Endothelial cell of umbilical vein (primary cell): ENCODE data around the gene TBL2.

Experiments
- CTCF ChIP-seq, 2 donors: IDR thresholded peaks; 1 replicate in 1 of 2; 2 replicates in 1 of 2; pipeline ENCODE4 v1.5.1; 2011; ENCODE audit warnings: low read length in 2 of 2, mild to moderate bottlenecking in 2 of 2, moderate library complexity in 2 of 2, control low read depth in 1 of 2, inconsistent platforms in 1 of 2, low read depth in 1 of 2; ENCODE audit not compliant: insufficient read depth in 1 of 2; ENCODE audit errors: extremely low read depth in 1 of 2
- MYC ChIP-seq: IDR thresholded peaks from one replicate; pipeline ENCODE4 v1.6.1; 2011; ENCODE audit warnings: mild to moderate bottlenecking, low read depth, low read length
- POLR2A ChIP-seq: IDR thresholded peaks from 2 replicates; pipeline ENCODE4 v1.6.1; 2012; ENCODE audit warnings: low read depth, mild to moderate bottlenecking, control low read depth, low read length
- POLR2AphosphoS5 ChIP-seq: IDR thresholded peaks from 2 replicates; pipeline ENCODE4 v1.6.1; 2012; ENCODE audit warnings: low read depth, mild to moderate bottlenecking, control low read depth, low read length, moderate library complexity; ENCODE audit not compliant: insufficient read depth
- TF ChIP-seq, protein P1 (sequence below): IDR thresholded peaks from 2 replicates; pipeline ENCODE4 v1.6.1; 2011; ENCODE audit not compliant: insufficient read depth, insufficient read length

DNA sequence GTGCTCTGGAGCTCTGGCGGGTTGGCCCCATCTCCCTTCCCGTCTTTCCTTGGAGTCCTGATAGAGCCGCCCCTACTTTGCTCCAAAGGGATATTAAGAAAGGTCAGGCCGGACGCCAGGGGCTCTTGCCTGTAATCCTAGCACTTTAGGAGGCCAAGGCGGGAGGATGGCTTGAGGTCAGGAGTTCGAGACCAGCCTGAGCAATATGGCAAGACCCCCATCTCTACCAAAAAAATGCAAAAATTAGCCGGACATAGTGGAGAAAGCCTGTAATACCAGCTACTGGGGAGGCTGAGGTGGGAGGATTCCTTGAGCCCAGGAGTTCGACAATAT is 46.3 kb upstream of the TBL2 start:
- TF ChIP-seq CTCF (IDR thresholded peaks at IDR 0.05; ENCODE audit: extremely low read depth in 1 of 2, insufficient read depth in 1 of 2, low read depth in 1 of 2, low read length in 2 of 2) (no peak), POLR2A (no peak), MYC (no peak), POLR2AphosphoS5 (no peak)
- TF ChIP-seq, protein P1, sequence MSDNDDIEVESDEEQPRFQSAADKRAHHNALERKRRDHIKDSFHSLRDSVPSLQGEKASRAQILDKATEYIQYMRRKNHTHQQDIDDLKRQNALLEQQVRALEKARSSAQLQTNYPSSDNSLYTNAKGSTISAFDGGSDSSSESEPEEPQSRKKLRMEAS = no peak
